ENCODE measurements around the gene EFNA2. TPM values are rescaled to one million over a fixed set of nuclear protein-coding genes. Genes with fewer than 3 reads are reported as not detected.

Gene EFNA2
- polyA plus RNA-seq, 1 of the 3 experiments (the other 2 are of a cell fraction): 1.1 TPM

DNA sequence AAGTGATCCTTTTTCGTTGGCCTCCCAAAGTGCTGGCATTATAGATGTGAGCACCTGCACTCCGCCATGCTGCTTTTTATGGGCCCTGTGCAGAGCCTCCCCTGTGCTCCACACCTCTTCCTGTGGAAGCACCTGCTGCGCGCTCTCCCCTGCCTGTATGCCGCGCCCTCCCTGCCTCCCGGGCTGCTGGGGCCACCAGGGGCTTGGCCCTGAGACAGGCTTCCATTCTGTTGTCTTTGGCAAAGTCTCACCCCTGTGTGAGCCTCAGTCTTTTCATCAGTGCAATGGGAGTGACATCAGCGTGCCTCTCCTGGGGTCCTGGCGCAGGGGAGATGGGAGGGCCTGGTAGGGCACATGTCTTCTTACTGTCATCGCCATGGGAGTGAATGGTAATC, 9.0 kb upstream of the EFNA2 start:
- Histone ChIP-seq H3K4me2 (peak overlapping the region; percentile 100), H3K9me3 (no peaks in the 10 kb centered on the region), H2AFZ (ENCODE audit: low read depth) (no peak overlapping the region), H4K20me1 (ENCODE audit: insufficient read depth) (peaks cover 37% of the 10 kb centered on the region), H3K9ac (peak overlapping the region; percentile 83), H3K4me3 (ENCODE audit: low read depth in 2 of 2, low read length in 1 of 2) (peak overlapping the region; percentile 72 to 76), H3K79me2 (ENCODE audit: insufficient read depth) (peaks cover 48% of the 10 kb centered on the region), H3K4me1 (ENCODE audit: control insufficient read depth in 1 of 2, insufficient read depth in 2 of 2, low read depth in 1 of 2, low read length in 1 of 2) (peaks cover 17 to 30% of the 10 kb centered on the region in 2 experiments; a peak in 1 of 4 replicates), H3K36me3 (replicated peaks in 1 of 2; ENCODE audit: control insufficient read depth in 1 of 2, insufficient read depth in 2 of 2, low read length in 1 of 2) (peaks cover 40 to 52% of the 10 kb centered on the region in 2 experiments), H3K27me3 (ENCODE audit: insufficient read depth) (no peaks in the 10 kb centered on the region), H3K27ac (ENCODE audit: low read depth in 2 of 2, low read length in 1 of 2) (peak overlapping the region in 1 of 2 experiments; percentile 92; a peak in 1 of 4 replicates), H3K9me2 (no peaks in the 10 kb centered on the region), H3F3A (replicated peaks; ENCODE audit: insufficient read depth) (peaks cover 50% of the 10 kb centered on the region)
- DNase-seq: no peak
- no peak for TF ChIP-seq GABPA (IDR thresholded peaks at IDR 0.05; ENCODE audit: low read depth)
- TF ChIP-seq RCOR1 (IDR thresholded peaks at IDR 0.05; ENCODE audit: low read length): no peak
- no peak for TF ChIP-seq FOSL2 (IDR thresholded peaks at IDR 0.05; ENCODE audit: borderline replicate concordance, low read depth)
- no peak for TF ChIP-seq POLR2AphosphoS5 (IDR thresholded peaks at IDR 0.05; ENCODE audit: low read depth, low read length)
- no peak for TF ChIP-seq EP300 (IDR thresholded peaks at IDR 0.05; ENCODE audit: borderline replicate concordance in 1 of 2, low read depth in 1 of 2, low read length in 1 of 2)
- no peak for TF ChIP-seq SMC3 (IDR thresholded peaks at IDR 0.05; ENCODE audit: low read depth, low read length)
- 83% methylated on average over 10 of the region's 10 CpGs for WGBS (ENCODE audit: low lambda C conversion rate)
- POLR2A ChIA-PET: no interaction called here
- CTCF ChIA-PET: interaction anchor here (0.9 to 3.4 kb wide), 4 partner anchors 36 to 107 kb away, joined by 3 to 18 read pairs (median 3); partner anchors contain the start of gene NDUFS7

DNA sequence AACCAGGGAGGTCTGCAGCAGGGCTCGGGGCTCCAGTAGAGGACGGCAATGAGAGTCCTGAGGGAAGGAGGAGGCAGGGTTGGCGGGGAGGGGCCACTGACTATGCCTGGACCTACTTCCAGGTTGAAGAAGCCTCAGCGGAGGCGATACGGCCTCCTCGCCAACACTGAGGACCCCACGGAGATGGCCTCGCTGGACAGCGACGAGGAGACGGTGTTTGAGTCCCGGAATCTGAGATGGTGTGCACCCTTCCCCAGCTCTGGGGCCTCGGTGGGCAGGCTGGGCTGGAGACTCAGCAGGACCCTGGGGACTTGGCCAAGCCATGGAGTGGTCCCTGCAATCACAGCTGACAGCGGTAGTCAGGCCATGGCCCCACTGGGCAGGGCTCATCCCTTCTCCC, 8.6 kb upstream of the EFNA2 start:
- peaks cover 35 to 47% of the 10 kb centered on the region in 2 experiments for H3K36me3 ChIP-seq (replicated peaks in 1 of 2; ENCODE audit: control insufficient read depth in 1 of 2, insufficient read depth in 2 of 2, low read length in 1 of 2)
- no peak for TF ChIP-seq EP300 (IDR thresholded peaks at IDR 0.05; ENCODE audit: borderline replicate concordance in 1 of 2, low read depth in 1 of 2, low read length in 1 of 2)
- TF ChIP-seq, protein P1, sequence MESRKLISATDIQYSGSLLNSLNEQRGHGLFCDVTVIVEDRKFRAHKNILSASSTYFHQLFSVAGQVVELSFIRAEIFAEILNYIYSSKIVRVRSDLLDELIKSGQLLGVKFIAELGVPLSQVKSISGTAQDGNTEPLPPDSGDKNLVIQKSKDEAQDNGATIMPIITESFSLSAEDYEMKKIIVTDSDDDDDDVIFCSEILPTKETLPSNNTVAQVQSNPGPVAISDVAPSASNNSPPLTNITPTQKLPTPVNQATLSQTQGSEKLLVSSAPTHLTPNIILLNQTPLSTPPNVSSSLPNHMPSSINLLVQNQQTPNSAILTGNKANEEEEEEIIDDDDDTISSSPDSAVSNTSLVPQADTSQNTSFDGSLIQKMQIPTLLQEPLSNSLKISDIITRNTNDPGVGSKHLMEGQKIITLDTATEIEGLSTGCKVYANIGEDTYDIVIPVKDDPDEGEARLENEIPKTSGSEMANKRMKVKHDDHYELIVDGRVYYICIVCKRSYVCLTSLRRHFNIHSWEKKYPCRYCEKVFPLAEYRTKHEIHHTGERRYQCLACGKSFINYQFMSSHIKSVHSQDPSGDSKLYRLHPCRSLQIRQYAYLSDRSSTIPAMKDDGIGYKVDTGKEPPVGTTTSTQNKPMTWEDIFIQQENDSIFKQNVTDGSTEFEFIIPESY (IDR thresholded peaks at IDR 0.05; ENCODE audit: borderline replicate concordance, low read depth): no peak
- no peak for TF ChIP-seq NFIC (IDR thresholded peaks at IDR 0.05; ENCODE audit: borderline replicate concordance)
- no peak for TF ChIP-seq RAD21 (IDR thresholded peaks at IDR 0.05; ENCODE audit: low read length)
- TF ChIP-seq, protein P2, sequence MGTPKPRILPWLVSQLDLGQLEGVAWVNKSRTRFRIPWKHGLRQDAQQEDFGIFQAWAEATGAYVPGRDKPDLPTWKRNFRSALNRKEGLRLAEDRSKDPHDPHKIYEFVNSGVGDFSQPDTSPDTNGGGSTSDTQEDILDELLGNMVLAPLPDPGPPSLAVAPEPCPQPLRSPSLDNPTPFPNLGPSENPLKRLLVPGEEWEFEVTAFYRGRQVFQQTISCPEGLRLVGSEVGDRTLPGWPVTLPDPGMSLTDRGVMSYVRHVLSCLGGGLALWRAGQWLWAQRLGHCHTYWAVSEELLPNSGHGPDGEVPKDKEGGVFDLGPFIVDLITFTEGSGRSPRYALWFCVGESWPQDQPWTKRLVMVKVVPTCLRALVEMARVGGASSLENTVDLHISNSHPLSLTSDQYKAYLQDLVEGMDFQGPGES (IDR thresholded peaks at IDR 0.05; ENCODE audit: low read depth, low read length): no peak
- TF ChIP-seq, protein P3, sequence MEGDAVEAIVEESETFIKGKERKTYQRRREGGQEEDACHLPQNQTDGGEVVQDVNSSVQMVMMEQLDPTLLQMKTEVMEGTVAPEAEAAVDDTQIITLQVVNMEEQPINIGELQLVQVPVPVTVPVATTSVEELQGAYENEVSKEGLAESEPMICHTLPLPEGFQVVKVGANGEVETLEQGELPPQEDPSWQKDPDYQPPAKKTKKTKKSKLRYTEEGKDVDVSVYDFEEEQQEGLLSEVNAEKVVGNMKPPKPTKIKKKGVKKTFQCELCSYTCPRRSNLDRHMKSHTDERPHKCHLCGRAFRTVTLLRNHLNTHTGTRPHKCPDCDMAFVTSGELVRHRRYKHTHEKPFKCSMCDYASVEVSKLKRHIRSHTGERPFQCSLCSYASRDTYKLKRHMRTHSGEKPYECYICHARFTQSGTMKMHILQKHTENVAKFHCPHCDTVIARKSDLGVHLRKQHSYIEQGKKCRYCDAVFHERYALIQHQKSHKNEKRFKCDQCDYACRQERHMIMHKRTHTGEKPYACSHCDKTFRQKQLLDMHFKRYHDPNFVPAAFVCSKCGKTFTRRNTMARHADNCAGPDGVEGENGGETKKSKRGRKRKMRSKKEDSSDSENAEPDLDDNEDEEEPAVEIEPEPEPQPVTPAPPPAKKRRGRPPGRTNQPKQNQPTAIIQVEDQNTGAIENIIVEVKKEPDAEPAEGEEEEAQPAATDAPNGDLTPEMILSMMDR (IDR thresholded peaks at IDR 0.05): no peak
- TF ChIP-seq FOSL2 (IDR thresholded peaks at IDR 0.05; ENCODE audit: borderline replicate concordance, low read depth): no peak
- no peak for TF ChIP-seq MEF2A (IDR thresholded peaks at IDR 0.05; ENCODE audit: borderline replicate concordance, low read depth)
- TF ChIP-seq TAF1 (IDR thresholded peaks at IDR 0.05; ENCODE audit: borderline replicate concordance, low read depth, low read length): no peak
- TF ChIP-seq, protein P4, sequence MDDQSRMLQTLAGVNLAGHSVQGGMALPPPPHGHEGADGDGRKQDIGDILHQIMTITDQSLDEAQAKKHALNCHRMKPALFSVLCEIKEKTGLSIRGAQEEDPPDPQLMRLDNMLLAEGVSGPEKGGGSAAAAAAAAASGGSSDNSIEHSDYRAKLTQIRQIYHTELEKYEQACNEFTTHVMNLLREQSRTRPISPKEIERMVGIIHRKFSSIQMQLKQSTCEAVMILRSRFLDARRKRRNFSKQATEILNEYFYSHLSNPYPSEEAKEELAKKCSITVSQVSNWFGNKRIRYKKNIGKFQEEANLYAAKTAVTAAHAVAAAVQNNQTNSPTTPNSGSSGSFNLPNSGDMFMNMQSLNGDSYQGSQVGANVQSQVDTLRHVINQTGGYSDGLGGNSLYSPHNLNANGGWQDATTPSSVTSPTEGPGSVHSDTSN (IDR thresholded peaks at IDR 0.05): no peak
- TF ChIP-seq YY1 (IDR thresholded peaks at IDR 0.05; ENCODE audit: low read depth): no peak
- TF ChIP-seq FOXM1 (IDR thresholded peaks at IDR 0.05; ENCODE audit: low read depth): no peak
- no peak for TF ChIP-seq RXRA (IDR thresholded peaks at IDR 0.05; ENCODE audit: borderline replicate concordance, low read depth)
- TF ChIP-seq EZH2phosphoT487 (IDR thresholded peaks at IDR 0.05; ENCODE audit: borderline replicate concordance, low read depth): no peak
- TF ChIP-seq, protein P5, sequence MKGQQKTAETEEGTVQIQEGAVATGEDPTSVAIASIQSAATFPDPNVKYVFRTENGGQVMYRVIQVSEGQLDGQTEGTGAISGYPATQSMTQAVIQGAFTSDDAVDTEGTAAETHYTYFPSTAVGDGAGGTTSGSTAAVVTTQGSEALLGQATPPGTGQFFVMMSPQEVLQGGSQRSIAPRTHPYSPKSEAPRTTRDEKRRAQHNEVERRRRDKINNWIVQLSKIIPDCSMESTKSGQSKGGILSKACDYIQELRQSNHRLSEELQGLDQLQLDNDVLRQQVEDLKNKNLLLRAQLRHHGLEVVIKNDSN (IDR thresholded peaks at IDR 0.05; ENCODE audit: borderline replicate concordance, low read depth): no peak

More for the DNA sequence above, 8.6 kb upstream of the EFNA2 start:
- ChIA-PET CTCF (interaction anchor here (0.7 to 3.4 kb wide), 6 partner anchors 11 to 125 kb away, joined by 3 to 18 read pairs (median 3); partner anchors contain the start of gene NDUFS7), POLR2A (interaction anchor here (0.7 to 1.5 kb wide), 3 partner anchors 33 to 194 kb away, joined by 3 to 5 read pairs (median 3); no protein-coding TSS in a partner anchor)
- no peak for DNase-seq
- Histone ChIP-seq H3K27me3 (ENCODE audit: insufficient read depth) (no peaks in the 10 kb centered on the region), H3K4me2 (peak overlapping the region; percentile 100), H3K4me1 (ENCODE audit: control insufficient read depth in 1 of 2, insufficient read depth in 2 of 2, low read depth in 1 of 2, low read length in 1 of 2) (peaks cover 14 to 26% of the 10 kb centered on the region in 2 experiments; a peak in 1 of 4 replicates), H3F3A (replicated peaks; ENCODE audit: insufficient read depth) (peaks cover 46% of the 10 kb centered on the region), H3K9ac (no peak overlapping the region), H3K79me2 (ENCODE audit: insufficient read depth) (peaks cover 44% of the 10 kb centered on the region), H2AFZ (ENCODE audit: low read depth) (no peak overlapping the region), H3K27ac (ENCODE audit: low read depth in 2 of 2, low read length in 1 of 2) (no peak overlapping the region), H4K20me1 (ENCODE audit: insufficient read depth) (peaks cover 33% of the 10 kb centered on the region), H3K4me3 (ENCODE audit: low read depth in 2 of 2, low read length in 1 of 2) (no peak overlapping the region), H3K9me3 (no peaks in the 10 kb centered on the region), H3K9me2 (no peaks in the 10 kb centered on the region)
- WGBS (ENCODE audit: low lambda C conversion rate): 93% methylated on average over 5 of the region's 15 CpGs

Data from SK-N-SH (cell line).